HG03342 (cell line): ENCODE data around the gene NUCB2.

Source experiments
- ATAC-seq: cut with Tn5 transposase; IDR thresholded peaks from one replicate; pipeline ENCODE4 v1.9.1; 2021; ENCODE audit warnings: mild to moderate bottlenecking, moderate library complexity; ENCODE audit not compliant: unreplicated experiment

Gene NUCB2

DNA sequence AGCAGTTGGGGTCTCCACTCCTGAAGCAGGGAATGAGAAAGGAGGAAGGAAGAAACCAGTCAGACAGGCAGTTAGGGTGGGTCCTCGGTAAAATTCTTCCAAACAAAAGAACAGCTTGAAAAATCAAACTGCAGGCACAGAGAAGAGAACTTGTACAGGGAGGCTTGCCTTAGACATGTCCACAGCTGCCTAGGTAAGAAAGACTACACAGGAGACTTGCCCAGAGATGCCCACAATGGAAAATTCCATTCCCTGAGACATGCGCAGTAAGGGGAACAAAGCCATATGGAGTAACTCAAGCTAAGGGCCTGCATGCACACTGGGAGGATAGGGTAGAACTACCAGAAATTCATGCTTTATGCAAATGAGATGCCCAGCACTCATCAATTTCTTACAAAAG, 102.1 kb downstream of the NUCB2 start:
- no peak for ATAC-seq

DNA sequence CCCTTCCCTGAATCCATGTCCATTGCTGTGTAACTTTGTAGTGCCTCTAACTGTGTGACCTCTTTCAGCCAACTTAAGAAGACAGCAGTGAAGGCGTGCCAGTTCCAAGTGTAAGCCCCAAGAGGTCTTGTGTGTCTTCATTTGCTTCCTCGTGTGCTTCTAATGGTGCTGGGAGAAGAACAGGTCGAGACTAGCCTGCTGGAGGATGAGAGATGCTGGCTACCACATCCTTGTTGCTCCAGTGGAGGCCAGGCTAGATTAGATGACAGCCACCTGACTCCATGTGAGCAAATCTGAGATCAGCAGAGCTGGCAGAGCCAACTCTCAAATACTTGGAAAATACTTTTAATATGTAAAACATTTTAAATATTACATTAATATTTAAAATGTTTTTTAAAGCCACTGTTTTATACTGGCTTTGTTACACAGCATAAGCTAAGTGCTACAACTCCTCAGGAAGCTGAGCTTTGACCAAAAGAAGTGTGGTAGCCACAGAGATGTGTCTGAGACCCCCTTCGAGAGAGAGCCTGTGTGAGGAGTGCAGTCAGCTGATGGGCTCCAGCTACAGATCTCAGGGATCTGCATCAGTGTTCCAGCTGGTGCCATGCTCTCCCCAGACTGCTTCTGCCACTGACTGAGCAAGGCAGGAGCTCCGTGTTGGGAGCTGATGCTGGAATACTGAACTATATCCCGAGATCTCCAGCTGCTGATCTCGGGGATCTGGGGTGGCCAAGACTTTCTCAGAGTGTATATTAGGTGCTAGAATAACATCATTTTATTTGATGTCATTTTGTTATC, 103.0 kb downstream of the NUCB2 start:
- ATAC-seq, result no peak

DNA sequence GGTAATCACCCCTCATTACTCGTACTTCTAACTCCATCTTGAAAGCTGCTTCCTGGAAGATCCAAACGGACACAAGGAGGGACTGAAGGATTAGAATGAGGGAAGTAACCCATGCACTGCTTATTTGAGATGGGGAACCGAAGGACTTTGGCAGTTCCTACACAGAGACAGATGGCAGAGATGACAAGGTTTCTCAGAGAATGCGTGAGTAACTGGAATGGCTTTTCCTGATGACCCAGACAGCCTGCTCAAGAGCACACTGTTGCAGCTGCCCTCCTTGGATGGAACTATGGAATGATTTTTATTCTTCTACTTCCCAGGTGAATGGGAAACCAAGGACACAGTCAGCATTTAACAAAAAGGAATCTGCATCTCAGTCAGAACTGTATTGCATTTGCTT, 104.6 kb downstream of the NUCB2 start:
- no peak for ATAC-seq
